H9 (cell line): Measurements from ENCODE around the gene SRGAP1. TPM values are rescaled to one million over a fixed set of nuclear protein-coding genes. Genes with fewer than 3 reads are reported as not detected.

ENCODE experiments used
- DNase-seq: peaks from one replicate; pipeline ENCODE4 v3.0.0-alpha.2; 2017
- H2AFZ ChIP-seq: one replicate; pipeline ENCODE4 v1.6.1; 2013; ENCODE audit warnings: mild to moderate bottlenecking, low read length, control low read depth, moderate library complexity
- H2AK5ac ChIP-seq: 2 replicates; pipeline ENCODE4 v1.6.1; 2013; ENCODE audit warnings: low read length, control low read depth, mixed read lengths; ENCODE audit not compliant: insufficient read length
- H2BK120ac ChIP-seq: one replicate; pipeline ENCODE4 v1.6.1; 2013; ENCODE audit warnings: low read depth, mild to moderate bottlenecking, low read length, control low read depth, inconsistent platforms; ENCODE audit not compliant: poor library complexity, severe bottlenecking
- H2BK12ac ChIP-seq: 2 replicates; pipeline ENCODE4 v1.6.1; 2013; ENCODE audit warnings: low read length, control low read depth, mixed read lengths, low read depth; ENCODE audit not compliant: insufficient read length
- H2BK15ac ChIP-seq: 2 replicates; pipeline ENCODE4 v1.6.1; 2013; ENCODE audit warnings: low read depth, low read length, control low read depth
- H2BK20ac ChIP-seq: one replicate; pipeline ENCODE4 v1.6.1; 2013; ENCODE audit warnings: low read depth, mild to moderate bottlenecking, low read length, control low read depth, inconsistent platforms; ENCODE audit not compliant: poor library complexity, severe bottlenecking
- H2BK5ac ChIP-seq: 2 replicates; pipeline ENCODE4 v1.6.1; 2013; ENCODE audit warnings: low read length, control low read depth, mixed read lengths; ENCODE audit not compliant: insufficient read length
- H3K14ac ChIP-seq: 2 replicates; pipeline ENCODE4 v1.6.1; 2013; ENCODE audit warnings: low read length, control low read depth; ENCODE audit not compliant: insufficient read depth
- H3K18ac ChIP-seq: 2 replicates; pipeline ENCODE4 v1.6.1; 2013; ENCODE audit warnings: low read depth, mild to moderate bottlenecking, mixed read lengths, low read length, control low read depth; ENCODE audit not compliant: insufficient read length
- H3K23ac ChIP-seq: 2 replicates; pipeline ENCODE4 v1.6.1; 2013; ENCODE audit warnings: low read length, control low read depth, mixed read lengths, low read depth; ENCODE audit not compliant: insufficient read length
- H3K23me2 ChIP-seq: 2 replicates; pipeline ENCODE4 v1.6.1; 2013; ENCODE audit warnings: low read depth, mild to moderate bottlenecking, mixed read lengths, low read length, control low read depth; ENCODE audit not compliant: insufficient read length, poor library complexity, severe bottlenecking
- H3K27ac ChIP-seq: 2 replicates; pipeline ENCODE4 v1.5.1; 2013; ENCODE audit warnings: low read length, control low read depth, mixed read lengths, low read depth; ENCODE audit not compliant: insufficient read length
- H3K27me3 ChIP-seq: 2 replicates; pipeline ENCODE4 v1.6.1; 2013; ENCODE audit warnings: low read length, control low read depth, inconsistent platforms; ENCODE audit not compliant: insufficient read depth
- H3K4ac ChIP-seq: 2 replicates; pipeline ENCODE4 v1.6.1; 2013; ENCODE audit warnings: low read depth, mild to moderate bottlenecking, control low read depth, inconsistent platforms, low read length, moderate library complexity
- H3K4me1 ChIP-seq: 2 replicates; pipeline ENCODE4 v1.6.1; 2013; ENCODE audit warnings: low read length, control low read depth, inconsistent platforms; ENCODE audit not compliant: insufficient read depth
- H3K4me2 ChIP-seq: 2 replicates; pipeline ENCODE4 v1.6.1; 2013; ENCODE audit warnings: low read length, control low read depth, mixed read lengths; ENCODE audit not compliant: insufficient read length, insufficient read depth
- H3K56ac ChIP-seq: 2 replicates; pipeline ENCODE4 v1.6.1; 2013; ENCODE audit warnings: low read depth, mild to moderate bottlenecking, mixed read lengths, low read length, control low read depth; ENCODE audit not compliant: insufficient read length
- H3K79me1 ChIP-seq: 2 replicates; pipeline ENCODE4 v1.6.1; 2013; ENCODE audit warnings: low read depth, mild to moderate bottlenecking, moderate library complexity, low read length, control low read depth, inconsistent platforms; ENCODE audit not compliant: insufficient read depth, poor library complexity, severe bottlenecking
- H3K79me2 ChIP-seq: 2 replicates; pipeline ENCODE4 v1.6.1; 2013; ENCODE audit warnings: low read length, control low read depth, inconsistent platforms; ENCODE audit not compliant: insufficient read depth
- H3K9ac ChIP-seq: 2 replicates; pipeline ENCODE4 v1.6.1; 2013; ENCODE audit warnings: low read length, control low read depth, mixed read lengths; ENCODE audit not compliant: insufficient read length; ENCODE audit errors: extremely low read depth
- H3K9me3 ChIP-seq: one replicate; pipeline ENCODE4 v1.6.1; 2013; ENCODE audit warnings: low read depth, low read length, inconsistent platforms; ENCODE audit not compliant: control insufficient read depth
- H3T11ph ChIP-seq: one replicate; pipeline ENCODE4 v1.6.1; 2013; ENCODE audit warnings: mild to moderate bottlenecking, low read length, control low read depth, inconsistent platforms
- H4K20me1 ChIP-seq: one replicate; pipeline ENCODE4 v1.6.1; 2013; ENCODE audit not compliant: control insufficient read depth, insufficient read length, insufficient read depth
- H4K5ac ChIP-seq: 2 replicates; pipeline ENCODE4 v1.6.1; 2013; ENCODE audit warnings: low read depth, mild to moderate bottlenecking, mixed read lengths, low read length, control low read depth; ENCODE audit not compliant: insufficient read length
- H4K8ac ChIP-seq: replicated peaks from 2 replicates; pipeline ENCODE4 v1.6.1; 2013; ENCODE audit warnings: low read length, control low read depth, mixed read lengths, low read depth; ENCODE audit not compliant: insufficient read length
- H4K91ac ChIP-seq: 2 replicates; pipeline ENCODE4 v1.6.1; 2013; ENCODE audit warnings: low read depth, mild to moderate bottlenecking, moderate library complexity, mixed read lengths, low read length, control low read depth; ENCODE audit not compliant: insufficient read length
- H3K27ac Mint-ChIP-seq, 3 experiments: 2 replicates in 2 of 3; 3 replicates in 1 of 3; pipeline ENCODE4 v1.8.0; 2020 to 2021; ENCODE audit warnings: mixed read lengths in 3 of 3, mild to moderate bottlenecking in 1 of 3, moderate library complexity in 1 of 3
- H3K27me3 Mint-ChIP-seq: 2 replicates; pipeline ENCODE4 v1.8.0; 2021; ENCODE audit warnings: low read depth, mild to moderate bottlenecking, moderate library complexity, mixed read lengths
- H3K36me3 Mint-ChIP-seq, 3 experiments: 2 replicates in 2 of 3; 3 replicates in 1 of 3; pipeline ENCODE4 v1.8.0; 2020 to 2021; ENCODE audit warnings: low read depth in 3 of 3, mixed read lengths in 3 of 3; ENCODE audit not compliant: insufficient read depth in 1 of 3
- H3K4me1 Mint-ChIP-seq, 2 experiments: 2 replicates each; pipeline ENCODE4 v1.8.0; 2020; ENCODE audit warnings: mixed read lengths in 2 of 2
- H3K4me3 Mint-ChIP-seq, 2 experiments: 2 replicates in 1 of 2; 3 replicates in 1 of 2; pipeline ENCODE4 v1.8.0; 2020 to 2021; ENCODE audit warnings: mild to moderate bottlenecking in 2 of 2, mixed read lengths in 2 of 2, moderate library complexity in 1 of 2
- H3K9me3 Mint-ChIP-seq, 2 experiments: 2 replicates in 1 of 2; 3 replicates in 1 of 2; pipeline ENCODE4 v1.8.0; 2020; ENCODE audit warnings: mild to moderate bottlenecking in 2 of 2, mixed read lengths in 2 of 2, moderate library complexity in 1 of 2
- WGBS: extraction: QIAGEN DNeasy Blood & Tissue Kit; methylation state at CpG from one replicate; pipeline ENCODE4 v1.1.7; 2013; ENCODE audit warnings: missing lambda C conversion rate, low lambda C conversion rate, mixed read lengths; ENCODE audit not compliant: insufficient read length; ENCODE audit errors: extremely low coverage; 5-methylcytosine and 5-hydroxymethylcytosine counted together
- total RNA-seq: library from RNA; stranded (reverse); gene quantifications from 2 replicates; pipeline ENCODE4 v1.2.1, GENCODE V29; 2021
- TF ChIP-seq, protein P1 (sequence below): fragments of 200-600 bp; sonication (generic); conservative IDR thresholded peaks from 3 replicates; pipeline ENCODE4 v1.8.0; 2021; ENCODE audit warnings: antibody characterized with exemption, mild to moderate bottlenecking

SRGAP1 gene
- total RNA-seq, 1 experiment from 2014 or later: 4.8 TPM

DNA sequence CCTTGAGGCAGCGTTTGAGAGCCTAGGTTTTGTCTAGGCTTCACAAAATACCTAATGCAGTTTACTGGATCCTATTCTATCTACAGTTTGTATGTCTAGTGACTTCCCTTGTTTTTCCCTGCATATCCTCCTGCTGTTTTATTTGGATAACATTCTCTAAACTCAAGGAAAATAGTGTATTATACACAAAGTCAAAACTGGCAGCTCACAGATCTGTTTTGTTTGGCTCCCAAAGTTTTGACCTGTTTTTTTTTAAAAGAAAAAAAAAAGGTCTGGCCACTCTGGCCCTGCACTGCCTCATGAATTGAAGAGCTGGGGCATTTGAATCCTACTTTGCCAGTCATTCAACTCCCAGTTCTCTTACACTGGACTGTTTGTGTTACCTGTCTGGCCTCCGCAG lies 222.3 kb downstream of the SRGAP1 start:
- H2BK5ac ChIP-seq: no peak overlapping the region
- H2AFZ ChIP-seq: no peak overlapping the region
- no peaks in the 10 kb centered on the region for H3K9me3 ChIP-seq
- DNase-seq: no peak
- H2BK120ac ChIP-seq: no peak overlapping the region
- H3K56ac ChIP-seq: no peak overlapping the region
- no peaks in the 10 kb centered on the region for H3K79me2 ChIP-seq
- no peaks in the 10 kb centered on the region for H3K79me1 ChIP-seq
- no peaks in the 10 kb centered on the region for H3K27me3 ChIP-seq
- TF ChIP-seq, protein P1, sequence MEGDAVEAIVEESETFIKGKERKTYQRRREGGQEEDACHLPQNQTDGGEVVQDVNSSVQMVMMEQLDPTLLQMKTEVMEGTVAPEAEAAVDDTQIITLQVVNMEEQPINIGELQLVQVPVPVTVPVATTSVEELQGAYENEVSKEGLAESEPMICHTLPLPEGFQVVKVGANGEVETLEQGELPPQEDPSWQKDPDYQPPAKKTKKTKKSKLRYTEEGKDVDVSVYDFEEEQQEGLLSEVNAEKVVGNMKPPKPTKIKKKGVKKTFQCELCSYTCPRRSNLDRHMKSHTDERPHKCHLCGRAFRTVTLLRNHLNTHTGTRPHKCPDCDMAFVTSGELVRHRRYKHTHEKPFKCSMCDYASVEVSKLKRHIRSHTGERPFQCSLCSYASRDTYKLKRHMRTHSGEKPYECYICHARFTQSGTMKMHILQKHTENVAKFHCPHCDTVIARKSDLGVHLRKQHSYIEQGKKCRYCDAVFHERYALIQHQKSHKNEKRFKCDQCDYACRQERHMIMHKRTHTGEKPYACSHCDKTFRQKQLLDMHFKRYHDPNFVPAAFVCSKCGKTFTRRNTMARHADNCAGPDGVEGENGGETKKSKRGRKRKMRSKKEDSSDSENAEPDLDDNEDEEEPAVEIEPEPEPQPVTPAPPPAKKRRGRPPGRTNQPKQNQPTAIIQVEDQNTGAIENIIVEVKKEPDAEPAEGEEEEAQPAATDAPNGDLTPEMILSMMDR: no peak
- H3T11ph ChIP-seq: no peak overlapping the region
- H3K27ac ChIP-seq: no peak overlapping the region
- no CpG with 5 or more reads among the region's 2 CpGs for WGBS
- Mint-ChIP-seq H3K27ac (no peak overlapping the region), H3K36me3 (no peaks in the 10 kb centered on the region; a peak in 2 of 7 replicates), H3K4me3 (no peak overlapping the region), H3K9me3 (no peaks in the 10 kb centered on the region), H3K4me1 (no peaks in the 10 kb centered on the region), H3K27me3 (no peaks in the 10 kb centered on the region)
- H3K4me2 ChIP-seq: no peak overlapping the region
- H3K4me1 ChIP-seq: no peaks in the 10 kb centered on the region
- no peak overlapping the region for H2AK5ac ChIP-seq
- H3K4ac ChIP-seq: no peak overlapping the region
- no peak overlapping the region for H3K9ac ChIP-seq
- H4K5ac ChIP-seq: no peak overlapping the region
- no peak overlapping the region for H3K23ac ChIP-seq
- H3K14ac ChIP-seq: no peak overlapping the region
- H4K91ac ChIP-seq: no peak overlapping the region
- no peak overlapping the region for H2BK20ac ChIP-seq
- H3K18ac ChIP-seq: no peak overlapping the region
- no peaks in the 10 kb centered on the region for H3K23me2 ChIP-seq
- no peak overlapping the region for H2BK12ac ChIP-seq
- no peak overlapping the region for H2BK15ac ChIP-seq
- no peaks in the 10 kb centered on the region for H4K20me1 ChIP-seq
- H4K8ac ChIP-seq: no peak overlapping the region
